Esophagus muscularis mucosa (tissue), 4 donors: ENCODE measurements around the gene SIK2. TPM values are rescaled to one million over a fixed set of nuclear protein-coding genes. Genes with fewer than 3 reads are reported as not detected.

Source experiments
- DNase-seq: peaks from one replicate; pipeline ENCODE4 v3.0.0-alpha.2; 2017; ENCODE audit errors: extremely low spot score
- H3K27ac ChIP-seq, 4 donors: fragments of 200-600 bp; sonication (generic); replicated peaks in 1 of 4; 1 replicate in 3 of 4; 2 replicates in 1 of 4; pipeline ENCODE4 v1.5.1; 2016 to 2019; ENCODE audit warnings: mild to moderate bottlenecking in 1 of 4
- H3K27me3 ChIP-seq, 4 donors: fragments of 200-600 bp; sonication (generic); one replicate each; pipeline versions ENCODE4 v1.5.1 to v1.6.0; 2016 to 2019
- H3K36me3 ChIP-seq, 4 donors: fragments of 200-600 bp; sonication (generic); one replicate each; pipeline ENCODE4 v1.5.1; 2016 to 2019
- H3K4me1 ChIP-seq, 4 donors: fragments of 200-600 bp; sonication (generic); one replicate each; pipeline ENCODE4 v1.5.1; 2016 to 2019
- H3K4me3 ChIP-seq, 4 donors: fragments of 200-600 bp; sonication (generic); 1 replicate in 2 of 4; 2 replicates in 2 of 4; pipeline ENCODE4 v1.5.1; 2016 to 2019; ENCODE audit warnings: mild to moderate bottlenecking in 4 of 4, moderate library complexity in 1 of 4
- H3K9me3 ChIP-seq, 4 donors: fragments of 200-600 bp; sonication (generic); 1 replicate in 3 of 4; 2 replicates in 1 of 4; pipeline ENCODE4 v1.5.1; 2016 to 2019
- CTCF ChIP-seq, 3 experiments: fragments of 200-600 bp in 2 of 3; fragments of 450-650 bp in 1 of 3; sonication (generic) in 2 of 3; IDR thresholded peaks; one replicate each; pipeline ENCODE4 v1.5.1; 2017 to 2019; ENCODE audit warnings: antibody characterized with exemption in 3 of 3, mild to moderate bottlenecking in 2 of 3, moderate library complexity in 1 of 3
- EP300 ChIP-seq: sonication (generic); formaldehyde crosslinking; IDR thresholded peaks from one replicate; pipeline ENCODE4 v1.6.1; 2017; ENCODE audit warnings: antibody characterized with exemption
- POLR2A ChIP-seq: fragments of 450-650 bp; IDR thresholded peaks from one replicate; pipeline ENCODE4 v1.6.1; 2017; ENCODE audit warnings: antibody characterized with exemption, moderate library complexity, mild to moderate bottlenecking, low read depth
- POLR2AphosphoS5 ChIP-seq, 2 donors: sonication (generic); formaldehyde crosslinking; IDR thresholded peaks; one replicate each; pipeline ENCODE4 v1.6.1; 2017; ENCODE audit warnings: antibody characterized with exemption in 2 of 2
- WGBS: methylation state at CpG from one replicate; pipeline ENCODE4 v1.1.5; 2018; 5-methylcytosine and 5-hydroxymethylcytosine counted together
- intact Hi-C: fragments of 100-400 bp; cut with DNase I; formaldehyde crosslinking; loops from one replicate; pipeline ENCODE4 v1.15.1; 2023
- total RNA-seq, 4 donors: library from RNA; depleted of rRNA; stranded (reverse); fragments of >200 nt; gene quantifications; one replicate each; pipeline versions ENCODE4 v1.1.0 to v1.2.1, GENCODE V29; 2016

The SIK2 gene
- total RNA-seq, 4 donors from 2014 or later: 14.5 to 22.1 (median 17.4) TPM

DNA sequence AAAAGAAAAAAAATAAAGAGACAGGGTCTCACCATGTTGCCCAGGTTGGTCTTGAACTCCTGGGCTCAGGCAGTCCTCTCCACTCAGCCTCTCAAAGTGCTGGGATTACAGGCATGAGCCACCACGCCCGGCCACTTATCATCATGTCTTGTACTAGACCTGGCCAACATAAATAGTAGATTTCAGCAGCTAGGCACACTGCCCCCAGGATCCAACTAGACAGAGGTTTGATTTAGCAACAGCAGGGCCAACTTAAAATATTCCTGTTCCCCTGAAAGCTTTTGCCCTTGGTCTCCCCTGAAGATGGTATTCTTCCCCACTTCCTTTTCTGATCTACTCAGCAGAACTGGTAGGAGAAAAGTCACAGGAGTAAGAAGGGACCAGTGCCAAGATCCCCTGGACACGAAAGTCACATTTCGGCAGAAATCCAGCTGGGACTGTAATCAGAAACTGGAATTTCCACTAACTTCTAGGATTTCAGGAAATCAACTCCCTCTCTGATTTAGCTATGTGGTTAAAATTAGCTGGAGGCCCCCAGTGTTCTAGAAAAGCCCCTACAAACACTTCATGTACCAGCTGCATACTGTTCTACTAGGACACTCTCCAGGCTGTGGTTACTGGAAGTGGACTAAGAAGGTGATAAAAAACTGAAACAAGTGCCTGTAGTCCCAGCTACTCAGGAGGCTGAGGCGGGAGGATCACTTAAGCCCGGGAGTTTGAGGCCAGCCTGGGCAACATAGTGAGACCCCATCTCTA, 172.9 kb downstream of the SIK2 start:
- intact Hi-C loops: loop anchor here (5.0 kb wide), 1 partner anchor 67 kb away; no protein-coding TSS in a partner anchor
- WGBS: 74% methylated on average over 6 of the region's 6 CpGs
- Histone ChIP-seq H3K36me3 (no peaks in the 10 kb centered on the region), H3K27ac (peak overlapping the region in 2 of 4 donors; percentile 12 to 38), H3K27me3 (no peaks in the 10 kb centered on the region), H3K9me3 (no peaks in the 10 kb centered on the region), H3K4me3 (no peak overlapping the region), H3K4me1 (peaks cover 6 to 14% (median 10%) of the 10 kb centered on the region in 4 donors)
- no peak for DNase-seq
- TF ChIP-seq POLR2AphosphoS5 (IDR thresholded peaks at IDR 0.05): peak in 1 of 2 donors; percentile 5
- TF ChIP-seq EP300: no peak

GRCh38 chr11:111776398-111777093, 174.3 kb downstream of the SIK2 start:
- no peak overlapping the region for H3K4me3 ChIP-seq
- no peak for DNase-seq
- TF ChIP-seq EP300 (no peak), POLR2AphosphoS5 (IDR thresholded peaks at IDR 0.05) (no peak), POLR2A (no peak)
- H3K27me3 ChIP-seq: no peaks in the 10 kb centered on the region
- peaks cover 6 to 14% (median 10%) of the 10 kb centered on the region in 4 donors for H3K4me1 ChIP-seq
- H3K9me3 ChIP-seq: no peaks in the 10 kb centered on the region
- 90% methylated on average over 6 of the region's 6 CpGs for WGBS
- H3K36me3 ChIP-seq: no peaks in the 10 kb centered on the region
- peak overlapping the region in 1 of 4 donors; percentile 13 for H3K27ac ChIP-seq
- intact Hi-C loops: loop anchor here (1.0 to 5.0 kb wide), 2 partner anchors 66 to 175 kb away; no protein-coding TSS in a partner anchor

DNA sequence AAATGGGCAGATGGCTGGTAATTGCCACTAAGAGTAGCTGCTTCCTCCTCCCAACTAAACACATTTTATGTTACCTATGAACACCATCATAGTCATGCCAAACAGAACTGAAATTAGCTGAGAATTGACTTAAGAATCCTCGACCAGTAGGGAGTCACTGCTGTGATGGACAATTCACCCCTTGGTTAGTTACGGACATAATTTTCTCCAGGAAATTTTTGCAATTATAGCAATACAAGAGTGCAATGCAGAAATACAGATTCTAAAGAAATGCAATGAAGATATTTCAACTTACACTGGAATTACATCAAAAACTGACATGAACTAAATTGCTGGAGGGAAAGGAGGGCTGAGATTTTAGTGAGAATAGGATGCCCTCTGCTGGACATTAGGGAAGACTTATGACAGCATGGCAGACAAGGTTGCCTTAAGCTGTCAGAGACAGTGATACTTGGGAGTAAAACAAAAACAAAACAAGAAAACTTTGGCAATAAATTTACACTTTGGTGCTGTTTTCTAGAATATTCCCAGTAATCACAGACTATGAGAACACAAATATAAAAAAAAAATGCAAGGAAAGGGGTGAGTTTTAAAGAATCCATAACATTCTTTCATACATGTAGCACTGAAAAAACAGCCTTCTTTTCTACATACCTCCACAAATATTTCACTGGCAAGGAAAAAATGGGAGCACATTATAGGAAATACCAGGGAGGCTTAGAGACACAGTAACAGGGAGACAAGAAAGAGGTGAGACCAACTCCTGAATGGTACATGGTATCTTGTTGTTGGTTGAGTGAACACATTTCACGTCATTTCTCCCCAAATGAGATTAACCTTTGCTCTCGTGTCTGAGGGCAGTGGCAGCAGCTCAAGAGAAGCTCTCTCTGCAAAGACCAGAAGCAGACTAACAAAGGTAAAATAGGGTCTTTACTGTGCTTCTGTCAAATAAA, 175.1 kb downstream of the SIK2 start:
- no peaks in the 10 kb centered on the region for H3K9me3 ChIP-seq
- no peaks in the 10 kb centered on the region for H3K27me3 ChIP-seq
- intact Hi-C loops: loop anchor here (1.0 to 5.0 kb wide), 2 partner anchors 65 to 176 kb away; no protein-coding TSS in a partner anchor
- no peak for TF ChIP-seq EP300
- TF ChIP-seq POLR2AphosphoS5 (IDR thresholded peaks at IDR 0.05): peak in 1 of 2 donors; percentile 19
- peak; percentile 75 to 85 (median 75) for TF ChIP-seq CTCF (IDR thresholded peaks at IDR 0.05)
- no peak for TF ChIP-seq POLR2A
- no peak for DNase-seq
- H3K4me3 ChIP-seq: no peak overlapping the region
- H3K4me1 ChIP-seq: peaks cover 6 to 14% (median 10%) of the 10 kb centered on the region in 4 donors
- peak overlapping the region in 1 of 4 donors; percentile 13 for H3K27ac ChIP-seq
- H3K36me3 ChIP-seq: peaks cover 0 to 4% (median 0%) of the 10 kb centered on the region in 4 donors
- 72% methylated on average over 4 of the region's 4 CpGs for WGBS

- WGBS: 87% methylated on average over 3 of the region's 3 CpGs
- no peak for TF ChIP-seq EP300
- no peak for TF ChIP-seq POLR2A
- no peak for TF ChIP-seq POLR2AphosphoS5 (IDR thresholded peaks at IDR 0.05)
- no peak for TF ChIP-seq CTCF (IDR thresholded peaks at IDR 0.05)
- Histone ChIP-seq H3K27me3 (no peaks in the 10 kb centered on the region), H3K27ac (no peak overlapping the region), H3K9me3 (no peaks in the 10 kb centered on the region), H3K4me3 (no peak overlapping the region), H3K36me3 (peaks cover 0 to 8% (median 0%) of the 10 kb centered on the region in 4 donors), H3K4me1 (peaks cover 6 to 14% (median 10%) of the 10 kb centered on the region in 4 donors)
- no peak for DNase-seq
- intact Hi-C loops: loop anchor here (5.0 kb wide), 1 partner anchor 64 kb away; no protein-coding TSS in a partner anchor
Observed at GRCh38 chr11:111778047-111778558, 175.9 kb downstream of the SIK2 start.

DNA sequence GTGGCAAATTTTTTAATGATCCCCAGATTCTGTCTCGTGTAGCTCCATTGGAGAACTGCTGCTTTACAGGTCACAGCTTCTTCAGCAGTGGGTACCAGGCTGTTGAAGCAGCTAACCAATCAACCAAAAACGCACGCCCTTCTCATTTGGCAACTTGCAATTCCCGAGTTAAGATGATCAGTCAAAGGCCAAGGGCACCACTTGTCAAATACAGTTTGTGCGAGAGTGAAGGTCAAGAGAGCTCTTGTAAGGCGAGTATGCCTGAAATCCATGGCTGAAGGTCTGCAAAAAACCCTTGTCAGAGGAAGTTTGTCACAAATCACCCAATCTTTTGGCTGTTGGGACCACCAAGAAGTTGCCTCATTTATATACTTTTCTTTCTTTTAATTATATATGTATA, 176.9 kb downstream of the SIK2 start:
- intact Hi-C loops: loop anchor here (5.0 kb wide), 1 partner anchor 63 kb away; no protein-coding TSS in a partner anchor
- H3K36me3 ChIP-seq: peaks cover 0 to 13% (median under 1%) of the 10 kb centered on the region in 4 donors
- H3K9me3 ChIP-seq: no peaks in the 10 kb centered on the region
- 95% methylated on average over 6 of the region's 6 CpGs for WGBS
- H3K27ac ChIP-seq: no peak overlapping the region
- H3K4me3 ChIP-seq: no peak overlapping the region
- no peak for DNase-seq
- peaks cover 6 to 14% (median 10%) of the 10 kb centered on the region in 4 donors for H3K4me1 ChIP-seq
- H3K27me3 ChIP-seq: no peaks in the 10 kb centered on the region
- TF ChIP-seq POLR2AphosphoS5 (IDR thresholded peaks at IDR 0.05): no peak
- no peak for TF ChIP-seq EP300
- TF ChIP-seq POLR2A: no peak
- TF ChIP-seq CTCF (IDR thresholded peaks at IDR 0.05): no peak
